Measurements from ENCODE around the gene IQSEC3.

DNA sequence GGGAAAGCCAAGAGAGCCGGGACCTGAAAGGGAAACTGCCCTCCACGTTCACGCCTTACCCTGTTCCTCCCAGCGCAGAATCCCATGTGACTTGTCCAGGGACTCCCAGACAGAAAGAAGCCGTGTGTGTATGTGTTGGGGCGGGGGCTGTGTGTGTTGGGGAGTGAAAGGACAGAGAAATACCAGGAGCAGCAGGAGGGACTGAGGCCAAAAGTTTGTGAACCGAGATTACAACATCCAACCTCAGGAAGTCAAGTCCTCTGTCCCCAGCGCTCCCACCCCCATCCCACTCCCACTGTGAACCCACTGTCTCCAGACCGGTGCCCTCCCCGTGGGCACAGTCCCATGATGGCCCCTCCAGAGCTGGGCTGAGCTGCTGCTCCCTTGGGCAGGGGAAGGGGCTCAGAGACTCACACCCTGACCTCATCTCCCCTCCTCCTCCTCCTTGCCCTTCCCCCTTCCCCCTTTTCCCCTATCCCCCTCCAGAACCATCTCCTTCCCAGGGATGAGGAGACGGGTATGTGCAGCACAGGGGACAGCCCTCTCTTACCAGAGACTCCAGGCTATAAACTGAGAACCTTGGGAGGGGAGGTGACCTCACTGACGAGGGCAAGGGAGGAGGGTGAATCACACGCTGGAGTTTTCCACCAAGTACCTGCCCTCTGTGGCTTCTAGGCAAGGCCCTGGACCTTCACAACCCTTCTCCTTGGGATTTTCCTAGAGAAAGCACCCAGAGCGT, 147.6 kb downstream of the IQSEC3 start, which contains the start of gene SLC6A12:
- TF ChIP-seq, protein P1, sequence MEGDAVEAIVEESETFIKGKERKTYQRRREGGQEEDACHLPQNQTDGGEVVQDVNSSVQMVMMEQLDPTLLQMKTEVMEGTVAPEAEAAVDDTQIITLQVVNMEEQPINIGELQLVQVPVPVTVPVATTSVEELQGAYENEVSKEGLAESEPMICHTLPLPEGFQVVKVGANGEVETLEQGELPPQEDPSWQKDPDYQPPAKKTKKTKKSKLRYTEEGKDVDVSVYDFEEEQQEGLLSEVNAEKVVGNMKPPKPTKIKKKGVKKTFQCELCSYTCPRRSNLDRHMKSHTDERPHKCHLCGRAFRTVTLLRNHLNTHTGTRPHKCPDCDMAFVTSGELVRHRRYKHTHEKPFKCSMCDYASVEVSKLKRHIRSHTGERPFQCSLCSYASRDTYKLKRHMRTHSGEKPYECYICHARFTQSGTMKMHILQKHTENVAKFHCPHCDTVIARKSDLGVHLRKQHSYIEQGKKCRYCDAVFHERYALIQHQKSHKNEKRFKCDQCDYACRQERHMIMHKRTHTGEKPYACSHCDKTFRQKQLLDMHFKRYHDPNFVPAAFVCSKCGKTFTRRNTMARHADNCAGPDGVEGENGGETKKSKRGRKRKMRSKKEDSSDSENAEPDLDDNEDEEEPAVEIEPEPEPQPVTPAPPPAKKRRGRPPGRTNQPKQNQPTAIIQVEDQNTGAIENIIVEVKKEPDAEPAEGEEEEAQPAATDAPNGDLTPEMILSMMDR (conservative IDR thresholded peaks at IDR 0.05): no peak
- TF ChIP-seq ZFX (IDR thresholded peaks at IDR 0.05): no peak
